ENCODE data around the gene MAT2B. TPM values are rescaled to one million over a fixed set of nuclear protein-coding genes. Genes with fewer than 3 reads are reported as not detected.

Gene MAT2B
- total RNA-seq = 53.5 TPM

- DNase-seq (ENCODE audit: low spot score) = peak; percentile 97
These were observed at the start of gene MAT2B for GRCh38 chr5:163505368-163506094. MAT2B (plus strand) TSS chr5:163505619; CDS start chr5:163505687, 68 bp downstream.

- DNase-seq (ENCODE audit: low spot score) = no peak
These were observed 49.3 kb upstream of the MAT2B start for GRCh38 chr5:163456029-163456589.

GRCh38 chr5:163456840-163457239 is 48.6 kb upstream of the MAT2B start:
- no peak for DNase-seq (ENCODE audit: low spot score)

GRCh38 chr5:163458778-163459385 is 46.5 kb upstream of the MAT2B start:
- DNase-seq (ENCODE audit: low spot score) = no peak

GRCh38 chr5:163459462-163459818 is 46.0 kb upstream of the MAT2B start:
- DNase-seq (ENCODE audit: low spot score) = no peak

GRCh38 chr5:163459819-163460561 is 45.4 kb upstream of the MAT2B start, which contains the start of gene NUDCD2:
NUDCD2 (minus strand) TSS chr5:163460102; CDS start chr5:163460050, 52 bp downstream.
- peak; percentile 96 for DNase-seq (ENCODE audit: low spot score)

- DNase-seq (ENCODE audit: low spot score) = no peak
These were observed 44.8 kb upstream of the MAT2B start, which contains the start of gene HMMR for GRCh38 chr5:163460562-163461171. HMMR (plus strand) TSS chr5:163460632; CDS start chr5:163460693, 61 bp downstream.

GRCh38 chr5:163463063-163463435 is 42.4 kb upstream of the MAT2B start:
- no peak for DNase-seq (ENCODE audit: low spot score)

GRCh38 chr5:163467682-163468081 is 37.7 kb upstream of the MAT2B start:
- DNase-seq (ENCODE audit: low spot score) = no peak

GRCh38 chr5:163473635-163474243 is 31.7 kb upstream of the MAT2B start:
- no peak for DNase-seq (ENCODE audit: low spot score)

- no peak for DNase-seq (ENCODE audit: low spot score)
These were observed 30.0 kb upstream of the MAT2B start for GRCh38 chr5:163475411-163475810.

- DNase-seq (ENCODE audit: low spot score) = no peak
These were observed 27.1 kb upstream of the MAT2B start for GRCh38 chr5:163478126-163478981.

- DNase-seq (ENCODE audit: low spot score) = no peak
These were observed 26.5 kb upstream of the MAT2B start for GRCh38 chr5:163478982-163479271.

- DNase-seq (ENCODE audit: low spot score) = no peak
These were observed 16.2 kb upstream of the MAT2B start for GRCh38 chr5:163489055-163489744.

GRCh38 chr5:163489745-163490075 is 15.7 kb upstream of the MAT2B start:
- no peak for DNase-seq (ENCODE audit: low spot score)

GRCh38 chr5:163496286-163496685 is 9.1 kb upstream of the MAT2B start:
- DNase-seq (ENCODE audit: low spot score) = no peak

GRCh38 chr5:163497315-163497714 is 8.1 kb upstream of the MAT2B start:
- no peak for DNase-seq (ENCODE audit: low spot score)

GRCh38 chr5:163498886-163499285 is 6.5 kb upstream of the MAT2B start:
- no peak for DNase-seq (ENCODE audit: low spot score)

- no peak for DNase-seq (ENCODE audit: low spot score)
These were observed 2.9 kb upstream of the MAT2B start for GRCh38 chr5:163502521-163502920.

All from ureter (tissue), 1 donor.